CD14-positive monocyte (primary cell): Measurements from ENCODE around the gene TENT5C. TPM values are rescaled to one million over a fixed set of nuclear protein-coding genes. Genes with fewer than 3 reads are reported as not detected.
A peak's percentile ranks its signal among the peaks of the same experiment; 100 is the strongest.

Experiments used
- DNase-seq, 3 donors: peaks; one replicate each; pipeline ENCODE4 v3.0.0-alpha.2; 2011 to 2022
- H2AFZ ChIP-seq: 2 replicates; pipeline ENCODE4 v1.6.0; 2012; ENCODE audit warnings: mild to moderate bottlenecking, low read depth, low read length, inconsistent platforms; ENCODE audit not compliant: insufficient read depth, poor library complexity, severe bottlenecking
- H3K27ac ChIP-seq, 2 donors: 1 replicate in 1 of 2; 2 replicates in 1 of 2; pipeline ENCODE4 v1.5.1; 2012 to 2013; ENCODE audit warnings: low read length in 2 of 2, control low read depth in 1 of 2, inconsistent platforms in 1 of 2, low read depth in 1 of 2, mild to moderate bottlenecking in 1 of 2
- H3K27me3 ChIP-seq, 2 donors: one replicate each; pipeline versions ENCODE4 v1.6.0 to v1.6.1; 2011 to 2013; ENCODE audit warnings: low read length in 2 of 2; ENCODE audit not compliant: control insufficient read depth in 2 of 2, insufficient read depth in 2 of 2
- H3K36me3 ChIP-seq, 2 donors: replicated peaks in 1 of 2; 1 replicate in 1 of 2; 2 replicates in 1 of 2; pipeline versions ENCODE4 v1.5.1 to v1.6.1; 2012 to 2013; ENCODE audit warnings: low read length in 2 of 2, control low read depth in 1 of 2, inconsistent platforms in 1 of 2, mild to moderate bottlenecking in 1 of 2; ENCODE audit not compliant: insufficient read depth in 2 of 2, control insufficient read depth in 1 of 2
- H3K4me1 ChIP-seq, 2 donors: 1 replicate in 1 of 2; 2 replicates in 1 of 2; pipeline versions ENCODE4 v1.5.1 to v1.6.1; 2012 to 2013; ENCODE audit warnings: low read length in 2 of 2, control low read depth in 1 of 2, inconsistent platforms in 1 of 2, mild to moderate bottlenecking in 1 of 2, moderate library complexity in 1 of 2; ENCODE audit not compliant: insufficient read depth in 2 of 2, control insufficient read depth in 1 of 2
- H3K4me2 ChIP-seq: replicated peaks from 2 replicates; pipeline ENCODE3; 2012; ENCODE audit warnings: low read length, moderate library complexity, mild to moderate bottlenecking; ENCODE audit not compliant: poor library complexity, severe bottlenecking; ENCODE audit errors: extremely low read depth
- H3K4me3 ChIP-seq, 3 experiments: fragments of 200-600 bp in 1 of 3; sonication (generic) in 1 of 3; replicated peaks in 1 of 3; 1 replicate in 2 of 3; 2 replicates in 1 of 3; pipeline ENCODE4 v1.5.1; 2011 to 2013; ENCODE audit warnings: low read length in 3 of 3, mild to moderate bottlenecking in 3 of 3, control low read depth in 2 of 3, low read depth in 2 of 3, inconsistent platforms in 1 of 3, moderate library complexity in 1 of 3
- H3K79me2 ChIP-seq: 2 replicates; pipeline ENCODE4 v1.6.0; 2012; ENCODE audit warnings: mild to moderate bottlenecking, control low read depth, inconsistent platforms, low read length, moderate library complexity; ENCODE audit not compliant: insufficient read depth
- H3K9ac ChIP-seq: 2 replicates; pipeline ENCODE4 v1.6.0; 2017; ENCODE audit warnings: low read length, mild to moderate bottlenecking; ENCODE audit not compliant: insufficient read depth, poor library complexity, severe bottlenecking
- H3K9me3 ChIP-seq, 2 donors: replicated peaks in 1 of 2; 1 replicate in 1 of 2; 2 replicates in 1 of 2; pipeline versions ENCODE4 v1.5.1 to v1.6.1; 2012 to 2013; ENCODE audit warnings: low read length in 2 of 2, control low read depth in 1 of 2; ENCODE audit not compliant: control insufficient read depth in 1 of 2, insufficient read depth in 1 of 2
- H4K20me1 ChIP-seq: 2 replicates; pipeline ENCODE4 v1.6.0; 2012; ENCODE audit warnings: mild to moderate bottlenecking, low read length, control low read depth, moderate library complexity; ENCODE audit not compliant: insufficient read depth
- H3K27ac Mint-ChIP-seq, 7 donors: one replicate each; pipeline ENCODE4 v1.8.0; 2020; ENCODE audit warnings: mild to moderate bottlenecking in 7 of 7, mixed read lengths in 7 of 7, moderate library complexity in 6 of 7, inconsistent platforms in 2 of 7
- H3K27me3 Mint-ChIP-seq, 3 donors: one replicate each; pipeline ENCODE4 v1.8.0; 2021 to 2022; ENCODE audit warnings: low read depth in 3 of 3, mild to moderate bottlenecking in 3 of 3, mixed read lengths in 3 of 3, moderate library complexity in 3 of 3, inconsistent platforms in 1 of 3
- H3K36me3 Mint-ChIP-seq, 2 donors: one replicate each; pipeline ENCODE4 v1.8.0; 2020; ENCODE audit warnings: mixed read lengths in 2 of 2, inconsistent platforms in 1 of 2, mild to moderate bottlenecking in 1 of 2
- H3K4me1 Mint-ChIP-seq: one replicate; pipeline ENCODE4 v1.8.0; 2020; ENCODE audit warnings: mild to moderate bottlenecking, mixed read lengths
- H3K4me3 Mint-ChIP-seq, 2 donors: one replicate each; pipeline ENCODE4 v1.8.0; 2020; ENCODE audit warnings: mild to moderate bottlenecking in 2 of 2, mixed read lengths in 2 of 2, moderate library complexity in 1 of 2
- H3K9me3 Mint-ChIP-seq, 7 donors: one replicate each; pipeline ENCODE4 v1.8.0; 2020 to 2022; ENCODE audit warnings: mixed read lengths in 7 of 7, mild to moderate bottlenecking in 6 of 7, moderate library complexity in 6 of 7, inconsistent platforms in 2 of 7
- CTCF ChIP-seq: fragments of 200-600 bp; IDR thresholded peaks from one replicate; pipeline ENCODE4 v1.8.0; 2022; ENCODE audit warnings: antibody characterized with exemption, mild to moderate bottlenecking
- WGBS: methylation state at CpG from one replicate; pipeline ENCODE4 v1.1.5; 2013; ENCODE audit warnings: missing lambda C conversion rate; ENCODE audit not compliant: insufficient coverage; 5-methylcytosine and 5-hydroxymethylcytosine counted together
- intact Hi-C, 2 donors: fragments of 100-400 bp; cut with micrococcal nuclease; formaldehyde crosslinking; loops; one replicate each; pipeline versions ENCODE4 v1.15.0 to v1.15.1; 2023
- polyA plus RNA-seq, 3 donors: library from polyadenylated mRNA; depleted of rRNA in 1 of 3; unstranded in 2 of 3; stranded (reverse) in 1 of 3; fragments of 300-500 nt in 2 of 3; fragments of >200 nt in 1 of 3; fragmentation: Illumina TruSeq in 2 of 3; gene quantifications; 1 replicate in 2 of 3; 2 replicates in 1 of 3; pipeline ENCODE4 v1.2.3, GENCODE V29; 2012 to 2021

The TENT5C gene
- polyA plus RNA-seq, 3 donors: 0.17 to 0.69 (median 0.27) TPM

DNA sequence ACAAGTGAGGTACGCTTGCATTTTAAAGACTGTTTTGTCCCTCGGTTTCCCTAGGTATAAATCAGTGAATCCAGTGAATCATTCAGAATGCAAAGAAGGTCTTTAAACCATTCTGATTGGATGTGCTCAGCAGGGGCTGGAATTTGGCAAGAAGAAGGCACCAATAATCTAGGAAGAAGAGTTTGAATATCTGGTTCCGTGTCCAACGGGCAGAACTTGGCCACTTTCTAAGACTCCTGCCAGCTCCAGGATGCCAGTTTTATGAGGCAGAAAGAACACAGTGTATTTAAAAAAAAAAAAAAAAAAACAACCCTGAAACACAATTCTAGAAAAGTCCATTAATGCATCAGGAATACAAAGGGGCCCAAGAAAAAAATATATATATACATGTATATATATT, 3.0 kb upstream of the TENT5C start:
- Histone ChIP-seq H3K79me2 (no peaks in the 10 kb centered on the region), H3K27me3 (peaks cover 13 to 54% of the 10 kb centered on the region in 2 donors), H3K4me1 (peaks cover 23 to 25% of the 10 kb centered on the region in 2 donors), H3K9ac (no peak overlapping the region), H3K27ac (no peak overlapping the region), H3K36me3 (no peaks in the 10 kb centered on the region), H2AFZ (no peak overlapping the region), H3K9me3 (no peaks in the 10 kb centered on the region), H4K20me1 (no peaks in the 10 kb centered on the region), H3K4me2 (no peak overlapping the region), H3K4me3 (no peak overlapping the region)
- 100% methylated on average over 1 of the region's 4 CpGs for WGBS
- no peaks in the 10 kb centered on the region for H3K36me3 Mint-ChIP-seq
- no peak for DNase-seq
- peaks cover 0 to 2% (median 0%) of the 10 kb centered on the region in 7 donors for H3K9me3 Mint-ChIP-seq
- TF ChIP-seq CTCF: no peak
- intact Hi-C loops: no loop called here
- H3K27me3 Mint-ChIP-seq: peaks cover 25 to 48% (median 35%) of the 10 kb centered on the region in 3 donors
- H3K4me1 Mint-ChIP-seq: peaks cover 22% of the 10 kb centered on the region
- H3K27ac Mint-ChIP-seq: peak overlapping the region in 1 of 7 donors; percentile 43
- peak overlapping the region in 1 of 2 donors; percentile 15 for H3K4me3 Mint-ChIP-seq

- Mint-ChIP-seq H3K27me3 (peaks cover 23 to 48% (median 38%) of the 10 kb centered on the region in 3 donors), H3K36me3 (no peaks in the 10 kb centered on the region), H3K4me1 (peaks cover 22% of the 10 kb centered on the region), H3K27ac (peak overlapping the region in 6 of 7 donors; percentile 20 to 82 (median 66)), H3K9me3 (peaks cover 0 to 2% (median 0%) of the 10 kb centered on the region in 7 donors), H3K4me3 (peak overlapping the region; percentile 94 to 98)
- peak overlapping the region; percentile 54 for H3K9ac ChIP-seq
- H4K20me1 ChIP-seq: no peaks in the 10 kb centered on the region
- TF ChIP-seq CTCF: no peak
- H3K79me2 ChIP-seq: no peaks in the 10 kb centered on the region
- peak overlapping the region; percentile 91 for H3K4me2 ChIP-seq
- H3K9me3 ChIP-seq: no peaks in the 10 kb centered on the region
- H2AFZ ChIP-seq: peak overlapping the region; percentile 89
- H3K4me1 ChIP-seq: peaks cover 23 to 25% of the 10 kb centered on the region in 2 donors
- H3K27ac ChIP-seq: no peak overlapping the region
- H3K27me3 ChIP-seq: peaks cover 13 to 54% of the 10 kb centered on the region in 2 donors
- H3K36me3 ChIP-seq: no peaks in the 10 kb centered on the region
- intact Hi-C loops: no loop called here
- DNase-seq: no peak
- 2% methylated on average over 21 of the region's 29 CpGs for WGBS
- peak overlapping the region; percentile 48 to 92 (median 64) for H3K4me3 ChIP-seq
Observed at GRCh38 chr1:117605164-117605773, 579 bp upstream of the TENT5C start.
